Lower leg skin (tissue), 3 donors: ENCODE data around the gene FAM204A.

Source experiments
- POLR2A ChIP-seq, 2 donors: fragments of 450-650 bp; IDR thresholded peaks; one replicate each; pipeline ENCODE4 v1.6.1; 2016 to 2017; ENCODE audit warnings: antibody characterized with exemption in 2 of 2, mild to moderate bottlenecking in 1 of 2, moderate library complexity in 1 of 2
- TF ChIP-seq, protein P1 (sequence below), 3 donors: fragments of 450-650 bp; IDR thresholded peaks; one replicate each; pipeline ENCODE4 v1.5.1; 2016; ENCODE audit warnings: antibody characterized with exemption in 3 of 3, mild to moderate bottlenecking in 3 of 3, moderate library complexity in 2 of 3

DNA sequence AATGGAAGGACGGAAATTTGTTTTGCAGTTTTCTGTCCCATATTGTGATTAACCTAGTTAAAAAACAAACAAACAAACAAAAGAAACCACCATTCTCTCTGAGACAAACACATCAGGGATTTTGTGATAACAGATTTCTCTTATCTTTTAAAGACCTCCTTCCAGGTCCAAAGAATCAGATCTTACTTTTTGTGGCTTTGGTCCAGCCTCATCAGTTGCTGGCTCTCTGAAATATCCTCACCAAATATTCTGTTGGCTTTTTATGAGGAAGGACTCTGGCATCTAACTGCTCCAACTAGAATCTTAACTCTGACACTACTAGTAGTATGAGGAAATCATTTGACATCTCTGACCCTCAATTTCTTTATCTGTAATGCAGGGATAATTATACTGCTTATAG, 4.8 kb downstream of the FAM204A start:
- TF ChIP-seq, protein P1, sequence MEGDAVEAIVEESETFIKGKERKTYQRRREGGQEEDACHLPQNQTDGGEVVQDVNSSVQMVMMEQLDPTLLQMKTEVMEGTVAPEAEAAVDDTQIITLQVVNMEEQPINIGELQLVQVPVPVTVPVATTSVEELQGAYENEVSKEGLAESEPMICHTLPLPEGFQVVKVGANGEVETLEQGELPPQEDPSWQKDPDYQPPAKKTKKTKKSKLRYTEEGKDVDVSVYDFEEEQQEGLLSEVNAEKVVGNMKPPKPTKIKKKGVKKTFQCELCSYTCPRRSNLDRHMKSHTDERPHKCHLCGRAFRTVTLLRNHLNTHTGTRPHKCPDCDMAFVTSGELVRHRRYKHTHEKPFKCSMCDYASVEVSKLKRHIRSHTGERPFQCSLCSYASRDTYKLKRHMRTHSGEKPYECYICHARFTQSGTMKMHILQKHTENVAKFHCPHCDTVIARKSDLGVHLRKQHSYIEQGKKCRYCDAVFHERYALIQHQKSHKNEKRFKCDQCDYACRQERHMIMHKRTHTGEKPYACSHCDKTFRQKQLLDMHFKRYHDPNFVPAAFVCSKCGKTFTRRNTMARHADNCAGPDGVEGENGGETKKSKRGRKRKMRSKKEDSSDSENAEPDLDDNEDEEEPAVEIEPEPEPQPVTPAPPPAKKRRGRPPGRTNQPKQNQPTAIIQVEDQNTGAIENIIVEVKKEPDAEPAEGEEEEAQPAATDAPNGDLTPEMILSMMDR (IDR thresholded peaks at IDR 0.05) = no peak
- no peak for TF ChIP-seq POLR2A (IDR thresholded peaks at IDR 0.05)
